Mucosa of descending colon (tissue), 3 donors: ENCODE results near the gene AMACR. TPM values are rescaled to one million over a fixed set of nuclear protein-coding genes. Genes with fewer than 3 reads are reported as not detected.
"Not testable (repeated sequence)": the region's sequence is repeated elsewhere in the genome, so short reads cannot be mapped to it uniquely, and the experiment has no call there.

ENCODE experiments used
- ATAC-seq: fragments of 200-7000 bp; cut with Tn5 transposase; one replicate; pipeline ENCODE4 v1.9.1; 2020; ENCODE audit warnings: mild to moderate bottlenecking, moderate library complexity
- DNase-seq, 3 donors: peaks; one replicate each; pipeline ENCODE4 v3.0.0-alpha.2; 2020
- H3K36me3 ChIP-seq: fragments of 200-600 bp; one replicate; pipeline ENCODE4 v1.8.0; 2021; ENCODE audit warnings: low read depth, mild to moderate bottlenecking
- H3K4me1 ChIP-seq: fragments of 200-600 bp; one replicate; pipeline ENCODE4 v1.8.0; 2021; ENCODE audit warnings: low read depth, mild to moderate bottlenecking
- H3K4me3 ChIP-seq: fragments of 200-600 bp; one replicate; pipeline ENCODE4 v1.8.0; 2021; ENCODE audit warnings: mild to moderate bottlenecking
- H3K9me3 ChIP-seq: fragments of 200-600 bp; one replicate; pipeline ENCODE4 v1.8.0; 2021; ENCODE audit warnings: mild to moderate bottlenecking
- intact Hi-C, 2 donors: fragments of 100-400 bp; cut with DNase I in 1 of 2; cut with micrococcal nuclease in 1 of 2; formaldehyde crosslinking; loops; one replicate each; pipeline versions ENCODE4 v1.11.0 to v1.11.1; 2022; cut with DNase I, micrococcal nuclease
- total RNA-seq, 3 donors: library from RNA; stranded (reverse); fragmentation: NEBNext Ultra II Directional in 2 of 3; extraction: Animal tissue kit (Norgen Biotek cat#: 25700) in 2 of 3; gene quantifications; one replicate each; pipeline versions ENCODE4 v1.2.1 to v1.2.4, GENCODE V29; 2021 to 2023
- TF ChIP-seq, protein P1 (sequence below): fragments of 200-600 bp; IDR thresholded peaks from one replicate; pipeline ENCODE4 v1.8.0; 2022; ENCODE audit warnings: antibody characterized with exemption, mild to moderate bottlenecking
- donor health status: DM: no; HTN: no; CAD: no; lungs with moderate emphysema.
- donor health status: DM: no; HTN: no; CAD: no.
- donor health status: DM: no; HTN: yes; CAD: no.

AMACR gene
- total RNA-seq, 3 donors from 2014 or later, result 36.3 to 111 (median 75.3) TPM

DNA sequence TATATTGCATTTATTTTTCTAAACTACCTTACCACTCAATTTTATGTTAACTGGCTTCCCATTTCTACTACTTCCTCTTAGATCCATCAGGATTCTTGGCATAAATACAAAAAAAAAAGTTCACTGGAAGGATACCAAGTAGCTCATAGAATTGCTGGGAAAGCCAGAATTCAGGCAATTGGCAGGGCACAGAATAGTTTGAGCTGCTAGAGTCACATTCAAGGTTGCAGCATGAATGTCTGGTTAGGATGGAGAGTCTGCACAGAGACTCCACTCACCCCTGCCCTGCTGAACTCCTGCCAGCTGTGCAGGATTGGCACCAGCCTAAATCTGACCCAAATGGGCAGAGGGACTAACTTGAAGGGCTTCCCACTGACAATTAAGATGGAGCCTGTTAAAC is 4.9 kb upstream of the AMACR start:
- DNase-seq, result no peak
- intact Hi-C loops, result no loop called here
- Histone ChIP-seq H3K9me3 (no peaks in the 10 kb centered on the region), H3K4me3 (no peak overlapping the region), H3K4me1 (peaks cover 8% of the 10 kb centered on the region), H3K36me3 (no peaks in the 10 kb centered on the region)
- TF ChIP-seq, protein P1, sequence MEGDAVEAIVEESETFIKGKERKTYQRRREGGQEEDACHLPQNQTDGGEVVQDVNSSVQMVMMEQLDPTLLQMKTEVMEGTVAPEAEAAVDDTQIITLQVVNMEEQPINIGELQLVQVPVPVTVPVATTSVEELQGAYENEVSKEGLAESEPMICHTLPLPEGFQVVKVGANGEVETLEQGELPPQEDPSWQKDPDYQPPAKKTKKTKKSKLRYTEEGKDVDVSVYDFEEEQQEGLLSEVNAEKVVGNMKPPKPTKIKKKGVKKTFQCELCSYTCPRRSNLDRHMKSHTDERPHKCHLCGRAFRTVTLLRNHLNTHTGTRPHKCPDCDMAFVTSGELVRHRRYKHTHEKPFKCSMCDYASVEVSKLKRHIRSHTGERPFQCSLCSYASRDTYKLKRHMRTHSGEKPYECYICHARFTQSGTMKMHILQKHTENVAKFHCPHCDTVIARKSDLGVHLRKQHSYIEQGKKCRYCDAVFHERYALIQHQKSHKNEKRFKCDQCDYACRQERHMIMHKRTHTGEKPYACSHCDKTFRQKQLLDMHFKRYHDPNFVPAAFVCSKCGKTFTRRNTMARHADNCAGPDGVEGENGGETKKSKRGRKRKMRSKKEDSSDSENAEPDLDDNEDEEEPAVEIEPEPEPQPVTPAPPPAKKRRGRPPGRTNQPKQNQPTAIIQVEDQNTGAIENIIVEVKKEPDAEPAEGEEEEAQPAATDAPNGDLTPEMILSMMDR, result no peak
- ATAC-seq, result no peak

DNA sequence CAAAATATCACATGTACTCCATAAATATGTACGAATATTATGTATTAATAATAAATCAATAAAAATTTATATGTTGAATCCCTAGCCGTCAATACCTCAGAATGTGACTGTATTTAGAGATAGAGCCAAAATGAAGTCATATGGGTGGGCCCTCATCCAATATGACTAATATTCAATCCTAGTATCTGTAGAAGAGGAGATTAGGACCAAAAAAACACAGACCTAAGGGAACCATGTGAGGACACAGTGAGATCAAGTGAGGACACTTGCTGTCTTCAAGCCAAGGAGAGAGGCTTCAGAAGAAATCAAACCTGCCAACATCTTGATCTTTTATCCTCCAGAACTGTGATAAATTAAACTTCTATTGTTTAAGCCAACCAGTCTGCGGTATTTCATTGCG is 3.7 kb upstream of the AMACR start:
- TF ChIP-seq, protein P1, result no peak
- Histone ChIP-seq H3K36me3 (no peaks in the 10 kb centered on the region), H3K9me3 (no peaks in the 10 kb centered on the region), H3K4me1 (peaks cover 8% of the 10 kb centered on the region), H3K4me3 (no peak overlapping the region)
- ATAC-seq (no peak), DNase-seq (no peak)
- intact Hi-C loops, result no loop called here

DNA sequence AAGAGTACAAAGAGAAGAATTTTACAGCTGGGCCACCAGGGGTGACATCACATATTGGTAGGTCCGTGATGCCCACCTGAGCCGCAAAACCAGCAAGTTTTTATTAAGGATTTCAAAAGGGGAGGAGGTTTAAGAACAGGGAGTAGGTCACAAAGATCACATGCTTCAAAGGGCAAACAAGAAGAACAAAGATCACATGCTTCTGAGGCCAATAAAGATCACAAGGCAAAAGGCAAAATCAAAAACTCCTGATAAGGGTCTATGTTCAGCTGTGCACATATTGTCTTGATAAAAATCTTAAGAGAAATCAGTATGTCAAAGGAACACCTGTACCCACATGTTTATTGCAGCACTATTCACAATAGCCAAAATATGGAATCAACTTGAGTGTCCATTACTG is 2.3 kb upstream of the AMACR start:
- ATAC-seq, H3K36me3 ChIP-seq, H3K4me1 ChIP-seq, H3K9me3 ChIP-seq, H3K4me3 ChIP-seq, intact Hi-C loops, DNase-seq: not testable (repeated sequence)

DNA sequence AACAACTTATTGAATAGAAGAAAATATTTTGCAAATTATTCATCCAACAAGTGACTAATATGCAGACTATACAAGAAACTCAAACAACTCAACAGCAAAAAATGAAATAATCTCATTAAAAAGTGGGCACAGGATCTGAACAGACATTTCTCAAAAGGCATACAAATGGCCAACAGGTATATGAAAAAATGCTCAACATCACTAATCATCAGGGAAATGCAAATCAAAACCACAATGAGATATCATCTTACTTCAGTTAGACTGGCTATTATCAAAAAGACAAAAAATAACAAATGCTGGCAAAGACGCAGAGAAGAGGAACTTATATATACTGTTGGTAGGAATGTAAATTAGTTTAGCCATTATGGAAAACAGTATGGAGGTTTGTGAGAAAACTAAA is 1.8 kb upstream of the AMACR start:
- Histone ChIP-seq H3K4me3 (no peak overlapping the region), H3K9me3 (no peaks in the 10 kb centered on the region), H3K36me3 (no peaks in the 10 kb centered on the region), H3K4me1 (peaks cover 8% of the 10 kb centered on the region)
- no peak for ATAC-seq
- TF ChIP-seq, protein P1, result no peak
- intact Hi-C loops, result no loop called here
- no peak for DNase-seq

DNA sequence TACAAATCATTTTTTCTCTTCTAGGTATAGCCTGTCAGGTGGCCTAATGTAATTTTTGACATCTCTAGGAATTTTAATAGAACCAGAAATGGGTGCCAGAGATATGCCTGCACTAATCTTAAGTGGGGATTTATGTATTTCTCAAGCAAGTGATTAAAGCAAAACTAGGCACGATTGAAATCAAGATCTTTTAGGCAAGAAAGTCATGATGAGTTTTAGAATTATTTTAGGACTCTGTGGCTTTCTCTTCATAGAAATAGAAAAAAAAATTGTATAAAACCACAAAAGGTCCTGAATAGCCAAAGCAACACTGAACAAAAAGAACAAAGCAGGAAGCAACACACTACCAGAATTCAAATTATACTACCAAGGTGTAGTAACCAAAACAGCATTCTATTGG is 952 bp upstream of the AMACR start:
- peaks cover 8% of the 10 kb centered on the region for H3K4me1 ChIP-seq
- ATAC-seq (no peak), DNase-seq (no peak)
- H3K4me3 ChIP-seq, result no peak overlapping the region
- TF ChIP-seq, protein P1, result no peak
- intact Hi-C loops, result no loop called here
- H3K36me3 ChIP-seq, result no peaks in the 10 kb centered on the region
- H3K9me3 ChIP-seq, result no peaks in the 10 kb centered on the region

DNA sequence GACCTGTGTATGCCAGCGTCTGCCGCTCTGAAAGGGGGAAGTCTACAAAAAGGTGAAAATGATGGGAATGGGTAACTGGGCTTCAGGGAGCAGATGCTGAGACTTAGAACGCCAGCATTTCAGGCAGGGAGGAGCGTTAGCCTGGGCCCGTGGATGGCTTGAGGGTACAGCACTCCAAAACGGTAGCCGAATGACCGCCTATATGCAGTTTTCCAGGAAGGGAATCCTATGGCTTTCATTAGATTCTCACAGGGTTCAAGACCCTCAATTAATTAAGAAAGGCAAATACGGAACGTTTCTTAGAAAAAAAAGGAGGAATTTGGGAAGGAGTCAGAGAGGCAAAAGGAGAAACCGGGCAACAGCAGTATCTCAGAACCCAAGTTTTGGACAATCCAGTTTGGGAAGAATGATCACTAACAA is 639 bp downstream of the AMACR start:
- ATAC-seq (peak; percentile 2), DNase-seq (peak in 1 of 3 donors; percentile 41)
- Histone ChIP-seq H3K9me3 (no peaks in the 10 kb centered on the region), H3K4me3 (peak overlapping the region; percentile 30), H3K4me1 (peaks cover 8% of the 10 kb centered on the region), H3K36me3 (no peaks in the 10 kb centered on the region)
- intact Hi-C loops, result no loop called here
- TF ChIP-seq, protein P1, result no peak
